ENCODE data around the gene TAP1.
"Not testable (repeated sequence)": the region's sequence is repeated elsewhere in the genome, so short reads cannot be mapped to it uniquely, and the experiment has no call there.

The TAP1 gene

DNA sequence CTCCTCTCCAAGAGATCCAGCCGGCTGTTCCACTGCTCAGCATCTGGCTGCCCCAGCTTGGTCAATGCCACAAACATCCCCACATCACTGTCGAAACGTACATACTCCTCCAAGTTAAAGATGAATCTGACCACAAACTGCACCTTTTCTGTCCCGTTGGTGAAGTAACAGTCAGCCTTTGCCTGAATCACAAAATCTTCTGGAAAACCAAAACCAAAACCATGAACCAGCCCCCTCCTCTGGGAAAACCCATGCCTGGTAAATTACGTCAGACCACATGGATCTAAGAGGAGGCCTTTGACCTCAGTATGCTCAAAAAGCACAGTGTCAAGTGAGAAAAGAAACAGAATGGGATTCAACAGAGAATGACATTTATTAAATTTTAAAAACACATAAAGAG, 38.4 kb downstream of the TAP1 start:
- peak overlapping the region in 1 of 5 donors; percentile 25 for H3K4me3 ChIP-seq (ENCODE audit: low read depth in 1 of 5, low read length in 5 of 5)
- H3K36me3 ChIP-seq (ENCODE audit: control insufficient read depth in 5 of 5, insufficient read depth in 5 of 5, low read length in 5 of 5): no peaks in the 10 kb centered on the region
- no peaks in the 10 kb centered on the region for H3K9me3 ChIP-seq (ENCODE audit: control insufficient read depth in 5 of 5, low read length in 5 of 5)
- peaks cover 0 to 18% (median 6%) of the 10 kb centered on the region in 5 donors for H3K4me1 ChIP-seq (ENCODE audit: control insufficient read depth in 5 of 5, insufficient read depth in 5 of 5, low read length in 5 of 5)
- no peaks in the 10 kb centered on the region for H3K27me3 ChIP-seq (ENCODE audit: control insufficient read depth in 5 of 5, insufficient read depth in 4 of 5, low read length in 5 of 5)
- no peak overlapping the region for H3K27ac ChIP-seq (ENCODE audit: low read depth, low read length)
- H3K9ac ChIP-seq (ENCODE audit: low read length in 5 of 5): no peak overlapping the region

DNA sequence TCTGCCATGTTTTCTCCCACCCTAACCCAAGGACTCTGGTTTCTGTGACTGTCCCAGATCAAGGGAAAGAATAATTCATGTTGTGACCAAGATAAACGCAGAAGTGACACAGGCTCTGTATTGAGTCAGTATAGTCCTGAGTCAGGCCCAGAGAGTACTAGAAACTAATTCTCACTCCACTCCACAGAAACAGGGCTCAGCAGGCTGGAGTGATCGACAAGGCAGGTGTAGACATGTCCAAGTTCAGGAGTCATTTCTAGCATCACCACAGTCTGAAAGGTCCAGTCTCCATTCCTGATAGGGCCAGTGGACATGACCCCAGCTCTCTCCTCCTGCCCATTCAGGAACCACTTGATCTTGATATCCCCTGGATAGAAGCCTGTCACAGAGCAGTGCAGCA, 39.4 kb downstream of the TAP1 start:
- Histone ChIP-seq H3K4me1 (ENCODE audit: control insufficient read depth in 5 of 5, insufficient read depth in 5 of 5, low read length in 5 of 5) (peaks cover 0 to 18% (median 6%) of the 10 kb centered on the region in 5 donors), H3K27ac (ENCODE audit: low read depth, low read length) (no peak overlapping the region), H3K27me3 (ENCODE audit: control insufficient read depth in 5 of 5, insufficient read depth in 4 of 5, low read length in 5 of 5) (no peaks in the 10 kb centered on the region), H3K9me3 (ENCODE audit: control insufficient read depth in 5 of 5, low read length in 5 of 5) (no peaks in the 10 kb centered on the region), H3K36me3 (ENCODE audit: control insufficient read depth in 5 of 5, insufficient read depth in 5 of 5, low read length in 5 of 5) (no peaks in the 10 kb centered on the region), H3K9ac (ENCODE audit: low read length in 5 of 5) (no peak overlapping the region), H3K4me3 (ENCODE audit: low read depth in 1 of 5, low read length in 5 of 5) (no peak overlapping the region)

DNA sequence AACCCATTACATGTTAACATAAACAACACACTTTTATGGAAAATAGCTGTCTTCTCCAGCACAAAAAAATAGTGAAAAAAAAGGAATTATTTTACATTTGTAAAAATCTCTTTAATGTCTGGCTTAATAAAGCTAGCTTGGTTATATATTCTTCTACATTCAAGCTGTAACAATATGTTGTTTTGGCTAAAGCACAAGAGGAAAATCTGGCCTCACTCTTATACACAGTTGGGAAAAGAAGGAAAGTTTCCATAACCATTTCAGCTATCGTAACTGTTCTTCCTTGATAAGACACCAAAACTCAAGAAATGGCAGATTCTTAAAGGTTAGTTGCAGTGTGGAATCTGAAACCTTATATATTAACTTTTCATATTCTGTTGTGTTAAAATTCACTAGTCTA, 44.3 kb downstream of the TAP1 start:
- no peak overlapping the region for H3K9ac ChIP-seq (ENCODE audit: low read length in 5 of 5)

DNA sequence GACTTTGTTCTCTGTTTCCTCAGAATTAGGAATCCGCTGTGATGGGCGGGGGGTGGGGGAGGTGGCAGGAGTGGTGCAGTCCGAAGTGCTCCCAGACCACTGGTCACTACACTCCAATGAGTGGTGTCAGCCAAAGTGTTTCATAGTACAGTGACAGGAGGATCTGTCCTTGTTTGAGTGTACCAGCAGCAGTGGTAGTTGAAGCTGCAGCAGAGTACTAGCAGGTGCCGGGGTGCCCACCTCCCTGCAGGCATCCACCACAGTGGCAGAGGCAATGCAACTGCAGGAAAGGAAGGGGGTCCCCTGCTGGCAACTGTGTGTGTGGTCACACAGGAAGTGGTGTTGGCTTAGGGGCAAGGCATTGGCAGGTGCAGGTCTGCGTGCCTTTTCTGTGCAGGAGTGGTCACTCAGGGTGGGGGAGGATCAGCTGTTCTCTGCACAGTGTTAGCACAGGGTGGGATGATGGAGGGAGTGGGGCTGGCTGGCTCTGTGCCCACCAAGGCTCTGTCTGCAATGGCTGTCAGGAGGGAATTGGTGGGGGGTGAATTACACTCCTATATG, 46.4 kb downstream of the TAP1 start:
- no peaks in the 10 kb centered on the region for H3K36me3 ChIP-seq (ENCODE audit: control insufficient read depth in 5 of 5, insufficient read depth in 5 of 5, low read length in 5 of 5)
- H3K27ac ChIP-seq (ENCODE audit: low read depth, low read length): no peak overlapping the region
- peaks cover 3 to 11% (median 6%) of the 10 kb centered on the region in 5 donors for H3K27me3 ChIP-seq (ENCODE audit: control insufficient read depth in 5 of 5, insufficient read depth in 4 of 5, low read length in 5 of 5)
- no peaks in the 10 kb centered on the region for H3K4me1 ChIP-seq (ENCODE audit: control insufficient read depth in 5 of 5, insufficient read depth in 5 of 5, low read length in 5 of 5)
- H3K4me3 ChIP-seq (ENCODE audit: low read depth in 1 of 5, low read length in 5 of 5): no peak overlapping the region
- H3K9ac ChIP-seq (ENCODE audit: low read length in 5 of 5): no peak overlapping the region
- no peaks in the 10 kb centered on the region for H3K9me3 ChIP-seq (ENCODE audit: control insufficient read depth in 5 of 5, low read length in 5 of 5)

More for the DNA sequence above, 44.3 kb downstream of the TAP1 start:
- peaks cover 3 to 11% (median 6%) of the 10 kb centered on the region in 5 donors for H3K27me3 ChIP-seq (ENCODE audit: control insufficient read depth in 5 of 5, insufficient read depth in 4 of 5, low read length in 5 of 5)
- H3K27ac ChIP-seq (ENCODE audit: low read depth, low read length): no peak overlapping the region
- H3K4me1 ChIP-seq (ENCODE audit: control insufficient read depth in 5 of 5, insufficient read depth in 5 of 5, low read length in 5 of 5): no peaks in the 10 kb centered on the region
- H3K36me3 ChIP-seq (ENCODE audit: control insufficient read depth in 5 of 5, insufficient read depth in 5 of 5, low read length in 5 of 5): no peaks in the 10 kb centered on the region
- no peak overlapping the region for H3K4me3 ChIP-seq (ENCODE audit: low read depth in 1 of 5, low read length in 5 of 5)
- H3K9me3 ChIP-seq (ENCODE audit: control insufficient read depth in 5 of 5, low read length in 5 of 5): no peaks in the 10 kb centered on the region

DNA sequence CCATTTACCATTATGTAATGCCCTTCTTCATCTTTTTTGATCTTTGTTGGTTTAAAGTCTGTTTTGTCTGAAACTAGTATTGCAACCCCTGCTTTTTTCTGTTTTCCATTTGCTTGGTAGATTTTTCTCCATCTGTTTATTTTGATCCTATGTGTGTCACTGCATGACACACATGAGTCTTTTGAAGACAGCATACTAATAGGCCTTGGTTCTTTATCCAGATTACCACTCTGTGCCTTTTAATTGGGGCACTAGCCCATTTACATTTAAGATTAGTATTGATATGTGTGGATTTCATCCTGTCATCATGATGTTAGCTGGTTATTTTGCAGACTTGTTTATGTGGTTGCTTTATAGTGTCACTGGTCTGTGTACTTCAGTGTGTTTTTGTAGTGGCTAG, 48.1 kb downstream of the TAP1 start:
- not testable (repeated sequence) for H3K4me1 ChIP-seq (ENCODE audit: control insufficient read depth in 5 of 5, insufficient read depth in 5 of 5, low read length in 5 of 5); H3K36me3 ChIP-seq (ENCODE audit: control insufficient read depth in 5 of 5, insufficient read depth in 5 of 5, low read length in 5 of 5); H3K9ac ChIP-seq (ENCODE audit: low read length in 5 of 5); H3K27ac ChIP-seq (ENCODE audit: low read depth, low read length); H3K4me3 ChIP-seq (ENCODE audit: low read depth in 1 of 5, low read length in 5 of 5); H3K9me3 ChIP-seq (ENCODE audit: control insufficient read depth in 5 of 5, low read length in 5 of 5)
- H3K27me3 ChIP-seq (ENCODE audit: control insufficient read depth in 5 of 5, insufficient read depth in 4 of 5, low read length in 5 of 5): peaks cover 3 to 13% (median 8%) of the 10 kb centered on the region in 5 donors

DNA sequence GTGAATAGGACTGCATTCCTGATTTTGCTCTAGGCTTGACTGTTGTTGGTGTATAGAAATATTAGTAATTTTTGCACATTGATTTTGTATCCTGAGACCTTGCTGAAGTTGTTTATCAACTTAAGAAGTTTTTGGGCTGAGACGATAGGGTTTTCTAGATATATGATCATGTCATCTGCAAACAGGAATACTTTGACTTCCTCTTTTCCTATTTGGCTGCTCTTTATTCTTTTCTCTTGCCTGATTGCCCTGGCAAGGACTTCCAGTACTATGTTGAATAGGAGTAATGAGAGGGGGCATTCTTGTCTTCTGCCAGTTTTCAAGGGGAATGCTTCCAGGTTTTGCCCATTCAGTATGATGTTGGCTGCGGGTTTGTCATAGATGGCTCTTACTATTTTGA, 50.1 kb downstream of the TAP1 start:
- Histone ChIP-seq H3K4me3 (ENCODE audit: low read depth in 1 of 5, low read length in 5 of 5) (no peak overlapping the region), H3K27ac (ENCODE audit: low read depth, low read length) (no peak overlapping the region), H3K36me3 (ENCODE audit: control insufficient read depth in 5 of 5, insufficient read depth in 5 of 5, low read length in 5 of 5) (no peaks in the 10 kb centered on the region), H3K27me3 (ENCODE audit: control insufficient read depth in 5 of 5, insufficient read depth in 4 of 5, low read length in 5 of 5) (peaks cover 7 to 15% (median 10%) of the 10 kb centered on the region in 5 donors), H3K9me3 (ENCODE audit: control insufficient read depth in 5 of 5, low read length in 5 of 5) (peaks cover 0 to 6% (median 5%) of the 10 kb centered on the region in 5 donors), H3K4me1 (ENCODE audit: control insufficient read depth in 5 of 5, insufficient read depth in 5 of 5, low read length in 5 of 5) (no peaks in the 10 kb centered on the region), H3K9ac (ENCODE audit: low read length in 5 of 5) (no peak overlapping the region)

DNA sequence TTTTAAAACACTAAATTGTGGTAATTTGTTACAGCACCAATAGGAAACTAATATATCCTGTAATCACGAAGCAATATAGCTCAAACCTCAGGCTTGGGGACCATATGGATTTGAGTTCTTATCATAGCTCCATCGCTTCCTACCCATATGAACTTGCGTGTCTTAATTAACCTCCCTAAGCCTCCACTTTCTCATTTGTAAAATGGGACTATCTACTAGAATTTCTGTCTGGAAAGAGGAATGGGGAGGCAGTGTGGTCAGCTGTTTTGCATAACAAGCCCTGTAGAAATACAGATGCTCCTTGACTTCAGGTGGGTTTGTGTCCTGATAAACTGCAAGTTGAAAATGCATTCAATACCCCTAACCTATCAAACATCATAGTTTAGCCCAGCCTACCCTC, 53.8 kb downstream of the TAP1 start:
- Histone ChIP-seq H3K9ac (ENCODE audit: low read length in 5 of 5) (no peak overlapping the region), H3K27me3 (ENCODE audit: control insufficient read depth in 5 of 5, insufficient read depth in 4 of 5, low read length in 5 of 5) (peaks cover 0 to 9% (median 3%) of the 10 kb centered on the region in 5 donors), H3K27ac (ENCODE audit: low read depth, low read length) (no peak overlapping the region), H3K9me3 (ENCODE audit: control insufficient read depth in 5 of 5, low read length in 5 of 5) (peaks cover 0 to 6% (median 5%) of the 10 kb centered on the region in 5 donors), H3K4me3 (ENCODE audit: low read depth in 1 of 5, low read length in 5 of 5) (no peak overlapping the region), H3K36me3 (ENCODE audit: control insufficient read depth in 5 of 5, insufficient read depth in 5 of 5, low read length in 5 of 5) (no peaks in the 10 kb centered on the region), H3K4me1 (ENCODE audit: control insufficient read depth in 5 of 5, insufficient read depth in 5 of 5, low read length in 5 of 5) (peaks cover 4 to 10% (median 8%) of the 10 kb centered on the region in 5 donors)

DNA sequence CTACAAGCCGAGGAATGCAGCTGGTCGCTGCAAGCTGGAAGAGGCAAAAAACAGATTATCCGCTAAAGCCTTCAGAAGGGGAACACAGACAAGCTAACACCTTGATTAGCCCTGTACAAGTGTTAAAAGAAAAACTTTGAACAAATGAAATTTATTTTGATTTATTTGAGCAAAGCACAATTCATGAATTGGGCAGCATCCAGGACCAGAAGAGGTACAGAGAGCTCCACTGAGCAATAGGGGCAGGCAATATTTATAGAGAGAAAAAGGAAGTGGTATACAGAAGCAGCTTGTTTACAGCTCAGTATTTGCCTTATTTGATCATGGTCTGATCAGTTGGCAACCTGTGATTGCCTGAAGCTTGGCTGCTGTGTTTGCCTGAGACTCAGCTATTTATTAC, 54.3 kb downstream of the TAP1 start:
- Histone ChIP-seq H3K9ac (ENCODE audit: low read length in 5 of 5) (no peak overlapping the region), H3K9me3 (ENCODE audit: control insufficient read depth in 5 of 5, low read length in 5 of 5) (peaks cover 0 to 6% (median 5%) of the 10 kb centered on the region in 5 donors), H3K27me3 (ENCODE audit: control insufficient read depth in 5 of 5, insufficient read depth in 4 of 5, low read length in 5 of 5) (peaks cover 0 to 11% (median 3%) of the 10 kb centered on the region in 5 donors), H3K4me3 (ENCODE audit: low read depth in 1 of 5, low read length in 5 of 5) (no peak overlapping the region), H3K36me3 (ENCODE audit: control insufficient read depth in 5 of 5, insufficient read depth in 5 of 5, low read length in 5 of 5) (no peaks in the 10 kb centered on the region), H3K27ac (ENCODE audit: low read depth, low read length) (no peak overlapping the region), H3K4me1 (ENCODE audit: control insufficient read depth in 5 of 5, insufficient read depth in 5 of 5, low read length in 5 of 5) (peaks cover 4 to 10% (median 8%) of the 10 kb centered on the region in 5 donors)

DNA sequence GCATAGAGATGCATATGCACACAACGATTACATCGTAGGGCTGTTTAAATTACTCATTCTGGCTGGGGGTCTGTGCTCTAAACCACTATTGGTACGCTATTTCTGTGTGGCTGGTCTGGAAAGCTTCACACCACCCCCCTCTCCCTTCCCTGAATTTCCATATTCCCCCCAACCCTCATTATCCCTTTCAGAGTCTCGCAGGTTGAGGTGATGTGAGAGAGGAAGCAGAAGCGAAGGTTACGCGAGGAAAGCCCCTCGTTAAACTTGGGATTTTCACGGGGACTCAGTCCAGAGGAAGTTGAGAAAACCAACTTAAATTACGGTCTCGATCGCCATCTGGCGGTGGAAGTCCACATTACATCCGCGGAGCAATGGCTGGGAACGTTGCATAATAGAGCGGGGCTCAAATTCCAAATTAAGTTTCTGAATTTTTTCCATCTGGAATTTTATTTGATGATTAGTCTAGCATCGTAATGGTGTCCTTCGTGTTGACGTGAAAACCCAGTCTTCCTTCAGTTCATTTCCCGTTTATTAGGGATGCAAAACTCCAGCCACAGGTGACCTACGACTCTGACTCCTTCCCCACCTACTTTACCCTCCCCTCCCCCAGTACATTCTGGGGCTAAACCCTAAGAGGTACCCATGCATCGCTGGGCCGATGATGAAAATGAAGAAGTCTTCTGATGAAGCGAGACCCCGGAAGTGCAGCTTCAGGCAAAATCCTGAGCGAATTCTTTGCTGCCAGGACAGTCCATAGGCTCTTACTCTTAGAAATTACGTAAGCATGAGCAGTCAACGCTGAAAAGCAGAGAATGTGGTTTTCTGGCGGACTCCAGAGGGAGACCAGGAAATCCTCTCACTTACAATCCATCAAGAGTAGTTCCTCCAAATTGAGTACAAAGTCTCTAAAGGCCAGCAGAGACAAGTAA, 56.4 kb downstream of the TAP1 start:
- peak overlapping the region in 2 of 5 donors; percentile 14 to 25 for H3K9ac ChIP-seq (ENCODE audit: low read length in 5 of 5)

More for the DNA sequence above, 56.4 kb downstream of the TAP1 start:
- Histone ChIP-seq H3K27me3 (ENCODE audit: control insufficient read depth in 5 of 5, insufficient read depth in 4 of 5, low read length in 5 of 5) (peaks cover 0 to 17% (median 8%) of the 10 kb centered on the region in 5 donors), H3K4me3 (ENCODE audit: low read depth in 1 of 5, low read length in 5 of 5) (peak overlapping the region; percentile 29 to 51 (median 39)), H3K4me1 (ENCODE audit: control insufficient read depth in 5 of 5, insufficient read depth in 5 of 5, low read length in 5 of 5) (peaks cover 4 to 11% (median 8%) of the 10 kb centered on the region in 5 donors), H3K9me3 (ENCODE audit: control insufficient read depth in 5 of 5, low read length in 5 of 5) (peaks cover 0 to 6% (median 5%) of the 10 kb centered on the region in 5 donors), H3K27ac (ENCODE audit: low read depth, low read length) (no peak overlapping the region), H3K36me3 (ENCODE audit: control insufficient read depth in 5 of 5, insufficient read depth in 5 of 5, low read length in 5 of 5) (no peaks in the 10 kb centered on the region)
